NCI-H187 treated with DMSO at 0.1 percent for 48 hours (cell line): Measurements from ENCODE around the gene MGST2.

Experiments used
- DNase-seq: peaks from one replicate; lab custom pipeline; 2025; lab: John Stamatoyannopoulos, UW

The MGST2 gene

GRCh38 chr4:139740121-139740520 is 74.5 kb downstream of the MGST2 start:
- DNase-seq, result no peak

- DNase-seq, result peak; percentile 9
Observed at GRCh38 chr4:139740531-139741041, 75.0 kb downstream of the MGST2 start.

- DNase-seq, result no peak
Observed at GRCh38 chr4:139743027-139743426, 77.4 kb downstream of the MGST2 start.

GRCh38 chr4:139744232-139744631 is 78.6 kb downstream of the MGST2 start:
- DNase-seq, result no peak

GRCh38 chr4:139745111-139745639 is 79.6 kb downstream of the MGST2 start:
- no peak for DNase-seq

GRCh38 chr4:139746431-139747171 is 81.0 kb downstream of the MGST2 start:
- DNase-seq, result no peak

DNA sequence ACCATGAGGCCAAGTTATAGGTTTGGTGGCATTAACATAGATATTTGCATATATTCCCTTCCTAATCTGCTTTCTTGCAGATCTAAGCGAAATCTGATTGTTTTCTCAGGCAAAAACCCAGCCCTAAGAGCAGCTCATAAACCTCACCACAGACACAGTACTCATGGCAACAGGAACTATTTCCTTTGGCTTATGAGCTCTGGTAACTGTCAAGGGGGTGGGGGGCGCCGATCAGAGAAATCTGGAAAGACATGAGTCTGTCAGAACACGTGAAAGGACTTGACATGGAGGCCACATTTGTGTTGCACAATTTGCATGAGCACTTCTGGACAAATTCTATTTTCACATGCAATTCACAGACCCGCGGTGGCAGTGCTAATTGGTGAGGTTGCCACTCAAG is 83.7 kb downstream of the MGST2 start:
- DNase-seq, result no peak

DNA sequence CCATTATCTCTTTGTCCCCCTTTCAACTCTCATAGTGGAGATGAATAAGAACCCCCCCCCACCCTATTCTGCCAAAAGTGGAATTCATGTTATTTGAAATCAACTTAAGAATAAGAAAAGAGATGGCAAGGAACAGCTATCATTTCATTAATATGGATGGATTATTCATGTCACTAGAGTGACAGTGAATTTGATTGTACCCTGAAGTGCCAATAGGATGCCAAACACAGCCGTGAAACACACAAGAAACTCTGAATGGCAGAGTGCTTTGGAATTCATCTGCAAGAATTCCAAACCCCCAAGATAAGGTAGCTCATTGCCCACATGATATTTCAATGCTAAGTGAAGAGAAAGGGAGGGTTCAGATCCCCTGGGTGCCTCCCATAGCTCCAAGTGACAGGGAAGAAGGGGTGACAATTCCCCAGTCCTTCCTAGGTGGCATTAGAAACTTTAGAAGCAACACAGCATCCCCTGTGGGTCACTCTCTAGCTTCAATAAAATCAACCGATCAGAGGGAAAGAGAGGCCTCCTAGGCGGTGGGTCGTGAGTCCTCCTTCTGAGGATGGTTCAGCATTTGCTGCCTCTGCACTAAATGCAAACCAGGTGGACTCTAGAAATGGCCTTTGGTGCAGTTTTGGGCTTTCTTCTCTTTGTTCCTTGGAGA is 84.3 kb downstream of the MGST2 start:
- no peak for DNase-seq

- DNase-seq, result no peak
Observed at GRCh38 chr4:139753686-139754085, 88.1 kb downstream of the MGST2 start.
